GM21786 (cell line): ENCODE data around the gene ZMYM2.
"Not testable (repeated sequence)": the region's sequence is repeated elsewhere in the genome, so short reads cannot be mapped to it uniquely, and the experiment has no call there.

Experiments
- ATAC-seq: cut with Tn5 transposase; IDR thresholded peaks from one replicate; pipeline ENCODE4 v1.9.1; 2021; ENCODE audit not compliant: unreplicated experiment

The ZMYM2 gene

GRCh38 chr13:19958155-19959111 lies at the start of gene ZMYM2:
Gene ZMYM2 (plus strand): TSS chr13:19958727. CDS start chr13:19993073, 34,346 bp downstream.
- peak; percentile 72 for ATAC-seq

- ATAC-seq = no peak
These were observed 48.0 kb upstream of the ZMYM2 start for GRCh38 chr13:19910336-19911072.

GRCh38 chr13:19927117-19927748 lies 31.3 kb upstream of the ZMYM2 start:
- no peak for ATAC-seq

- ATAC-seq = no peak
These were observed 18.4 kb upstream of the ZMYM2 start for GRCh38 chr13:19940106-19940505.

- no peak for ATAC-seq
These were observed 8.2 kb upstream of the ZMYM2 start for GRCh38 chr13:19950374-19950773.

GRCh38 chr13:19952850-19953249 lies 5.7 kb upstream of the ZMYM2 start:
- ATAC-seq = no peak

- ATAC-seq = no peak
These were observed 2.5 kb upstream of the ZMYM2 start for GRCh38 chr13:19955873-19956559.

GRCh38 chr13:19957320-19958154 lies 990 bp upstream of the ZMYM2 start:
- ATAC-seq = peak; percentile 14

- ATAC-seq = peak; percentile 10
These were observed 759 bp downstream of the ZMYM2 start for GRCh38 chr13:19959141-19959830.

- peak; percentile 42 for ATAC-seq
These were observed 1.5 kb downstream of the ZMYM2 start for GRCh38 chr13:19959831-19960652.

- no peak for ATAC-seq
These were observed 2.1 kb downstream of the ZMYM2 start for GRCh38 chr13:19960653-19960976.

GRCh38 chr13:19961489-19961888 lies 3.0 kb downstream of the ZMYM2 start:
- ATAC-seq = no peak

- no peak for ATAC-seq
These were observed 3.4 kb downstream of the ZMYM2 start for GRCh38 chr13:19961924-19962323.

- ATAC-seq = no peak
These were observed 4.4 kb downstream of the ZMYM2 start for GRCh38 chr13:19962894-19963293.

- ATAC-seq = peak; percentile 40
These were observed 9.1 kb downstream of the ZMYM2 start for GRCh38 chr13:19967621-19968020.

GRCh38 chr13:19974498-19975009 lies 16.0 kb downstream of the ZMYM2 start:
- not testable (repeated sequence) for ATAC-seq

- ATAC-seq = no peak
These were observed 20.4 kb downstream of the ZMYM2 start for GRCh38 chr13:19978831-19979437.

GRCh38 chr13:19981685-19982238 lies 23.2 kb downstream of the ZMYM2 start:
- ATAC-seq = no peak
